Measurements from ENCODE around the gene TCFL5. TPM values are rescaled to one million over a fixed set of nuclear protein-coding genes. Genes with fewer than 3 reads are reported as not detected.
A peak's percentile ranks its signal among the peaks of the same experiment; 100 is the strongest.

The TCFL5 gene
- total and polyA plus RNA-seq, 10 donors = 4.1 to 8.8 (median 6.3) TPM

- TF ChIP-seq POLR2A (IDR thresholded peaks at IDR 0.05) (no peak), CTCF (IDR thresholded peaks at IDR 0.05 in 8 of 11, conservative IDR thresholded peaks at IDR 0.05 in 3 of 11) (no peak), POLR2AphosphoS5 (IDR thresholded peaks at IDR 0.05) (no peak)
- H3K36me3 ChIP-seq = peaks cover 13 to 100% (median 97%) of the 10 kb centered on the region in 6 donors
- intact Hi-C loops (cut with DNase I; ENCODE audit: low total_unique reads) = loop anchor here (10.0 kb wide), 1 partner anchor 114 kb away; the partner anchor contains the start of gene BHLHE23
- H3K27ac ChIP-seq = no peak overlapping the region
- no peaks in the 10 kb centered on the region for H3K27me3 ChIP-seq (replicated peaks in 1 of 7)
- H3K4me1 ChIP-seq = peaks cover 0 to 17% (median 0%) of the 10 kb centered on the region in 6 donors
- DNase-seq = no peak
- H3K9me3 ChIP-seq = no peaks in the 10 kb centered on the region
- no peak overlapping the region for H3K4me3 ChIP-seq
- WGBS, 5 donors = 87 to 96% (median 92%) methylated on average over 7 of the region's 7 CpGs
Measured at GRCh38 chr20:62890444-62890843, 28.8 kb upstream of the TCFL5 start.

- intact Hi-C loops (cut with DNase I; ENCODE audit: low total_unique reads) = loop anchor here (10.0 kb wide), 1 partner anchor 115 kb away; the partner anchor contains the start of gene BHLHE23
- no peak for DNase-seq
Measured at GRCh38 chr20:62889871-62890270, 28.2 kb upstream of the TCFL5 start.

GRCh38 chr20:62889411-62889810 is 27.8 kb upstream of the TCFL5 start:
- Histone ChIP-seq H3K4me3 (no peak overlapping the region), H3K27ac (no peak overlapping the region), H3K9me3 (no peaks in the 10 kb centered on the region), H3K36me3 (peaks cover 13 to 94% (median 88%) of the 10 kb centered on the region in 6 donors), H3K4me1 (peaks cover 0 to 17% (median 0%) of the 10 kb centered on the region in 6 donors), H3K27me3 (replicated peaks in 1 of 7) (no peaks in the 10 kb centered on the region)
- intact Hi-C loops (cut with DNase I; ENCODE audit: low total_unique reads) = no loop called here
- WGBS, 5 donors = 93 to 98% (median 97%) methylated on average over 8 of the region's 8 CpGs
- TF ChIP-seq POLR2AphosphoS5 (IDR thresholded peaks at IDR 0.05) = no peak
- TF ChIP-seq CTCF (IDR thresholded peaks at IDR 0.05 in 8 of 11, conservative IDR thresholded peaks at IDR 0.05 in 3 of 11) = no peak
- no peak for TF ChIP-seq POLR2A (IDR thresholded peaks at IDR 0.05)
- no peak for DNase-seq

More at GRCh38 chr20:62889871-62890270, 28.2 kb upstream of the TCFL5 start:
- no peak overlapping the region for H3K4me3 ChIP-seq
- peaks cover 13 to 98% (median 93%) of the 10 kb centered on the region in 6 donors for H3K36me3 ChIP-seq
- no peak overlapping the region for H3K27ac ChIP-seq
- no peaks in the 10 kb centered on the region for H3K27me3 ChIP-seq (replicated peaks in 1 of 7)
- peaks cover 0 to 17% (median 0%) of the 10 kb centered on the region in 6 donors for H3K4me1 ChIP-seq
- TF ChIP-seq POLR2A (IDR thresholded peaks at IDR 0.05) (no peak), POLR2AphosphoS5 (IDR thresholded peaks at IDR 0.05) (peak in 2 of 3 donors; percentile 11 to 50)
- no peaks in the 10 kb centered on the region for H3K9me3 ChIP-seq
- 91 to 97% (median 94%) methylated on average over 8 to 9 of the region's 9 CpGs for WGBS, 5 donors

- 92 to 97% (median 94%) methylated on average over 17 of the region's 17 CpGs for WGBS, 5 donors
- DNase-seq = no peak
- intact Hi-C loops (cut with DNase I; ENCODE audit: low total_unique reads) = no loop called here
- Histone ChIP-seq H3K27ac (no peak overlapping the region), H3K27me3 (replicated peaks in 1 of 7) (no peaks in the 10 kb centered on the region), H3K4me3 (no peak overlapping the region), H3K9me3 (no peaks in the 10 kb centered on the region), H3K36me3 (peaks cover 13 to 88% (median 83%) of the 10 kb centered on the region in 6 donors), H3K4me1 (peaks cover 0 to 17% (median 0%) of the 10 kb centered on the region in 6 donors)
- peak in 1 of 3 donors; percentile 59 for TF ChIP-seq POLR2AphosphoS5 (IDR thresholded peaks at IDR 0.05)
- TF ChIP-seq POLR2A (IDR thresholded peaks at IDR 0.05) = no peak
- no peak for TF ChIP-seq CTCF (IDR thresholded peaks at IDR 0.05 in 8 of 11, conservative IDR thresholded peaks at IDR 0.05 in 3 of 11)
Measured at GRCh38 chr20:62888910-62889309, 27.3 kb upstream of the TCFL5 start.

Data from spleen (tissue), 11 donors.